Suprapubic skin (tissue), 4 donors: ENCODE results near the gene MVK. TPM values are rescaled to one million over a fixed set of nuclear protein-coding genes. Genes with fewer than 3 reads are reported as not detected.

Experiments used
- DNase-seq, 2 donors: peaks; one replicate each; pipeline ENCODE4 v3.0.0-alpha.2; 2019; ENCODE audit warnings: low spot score in 2 of 2
- H3K27ac ChIP-seq: fragments of 200-600 bp; sonication (generic); one replicate; pipeline ENCODE4 v1.5.1; 2019
- H3K27me3 ChIP-seq: fragments of 200-600 bp; sonication (generic); one replicate; pipeline ENCODE4 v1.5.1; 2019
- H3K36me3 ChIP-seq: fragments of 200-600 bp; sonication (generic); one replicate; pipeline ENCODE4 v1.5.1; 2019
- H3K4me1 ChIP-seq: fragments of 200-600 bp; sonication (generic); one replicate; pipeline ENCODE4 v1.5.1; 2019
- H3K4me3 ChIP-seq: fragments of 200-600 bp; sonication (generic); one replicate; pipeline ENCODE4 v1.5.1; 2019; ENCODE audit warnings: mild to moderate bottlenecking
- H3K9me3 ChIP-seq: fragments of 200-600 bp; sonication (generic); one replicate; pipeline ENCODE4 v1.5.1; 2019
- CTCF ChIP-seq, 2 donors: fragments of 200-600 bp in 1 of 2; fragments of 450-650 bp in 1 of 2; sonication (generic) in 1 of 2; IDR thresholded peaks; one replicate each; pipeline ENCODE4 v1.5.1; 2016 to 2019; ENCODE audit warnings: antibody characterized with exemption in 2 of 2, mild to moderate bottlenecking in 1 of 2, moderate library complexity in 1 of 2
- EP300 ChIP-seq: sonication (generic); formaldehyde crosslinking; IDR thresholded peaks from one replicate; pipeline ENCODE4 v1.6.1; 2017; ENCODE audit warnings: antibody characterized with exemption
- POLR2A ChIP-seq, 2 donors: fragments of 450-650 bp; IDR thresholded peaks; one replicate each; pipeline ENCODE4 v1.6.1; 2017; ENCODE audit warnings: antibody characterized with exemption in 2 of 2, mild to moderate bottlenecking in 2 of 2, moderate library complexity in 2 of 2
- POLR2AphosphoS5 ChIP-seq, 3 donors: sonication (generic); formaldehyde crosslinking; IDR thresholded peaks; one replicate each; pipeline ENCODE4 v1.6.1; 2017; ENCODE audit warnings: antibody characterized with exemption in 3 of 3
- WGBS: methylation state at CpG from one replicate; pipeline ENCODE4 v1.1.5; 2018; 5-methylcytosine and 5-hydroxymethylcytosine counted together
- total RNA-seq, 4 donors: library from RNA; depleted of rRNA; stranded (reverse); fragments of >200 nt; gene quantifications; one replicate each; pipeline ENCODE4 v1.1.0, GENCODE V29; 2016

The MVK gene
- total RNA-seq, 4 donors from 2014 or later: 30.1 to 62.1 (median 37.2) TPM

- Histone ChIP-seq H3K4me3 (no peak overlapping the region), H3K4me1 (no peaks in the 10 kb centered on the region), H3K9me3 (no peaks in the 10 kb centered on the region), H3K27ac (no peak overlapping the region), H3K27me3 (peaks cover 24% of the 10 kb centered on the region), H3K36me3 (no peaks in the 10 kb centered on the region)
- WGBS: 56% methylated on average over 5 of the region's 5 CpGs
- TF ChIP-seq EP300 (no peak), POLR2AphosphoS5 (IDR thresholded peaks at IDR 0.05) (no peak)
- no peak for DNase-seq
Measured at GRCh38 chr12:109631302-109631701, 57.7 kb downstream of the MVK start.

- peaks cover 24% of the 10 kb centered on the region for H3K27me3 ChIP-seq
- H3K9me3 ChIP-seq: no peaks in the 10 kb centered on the region
- WGBS: 91% methylated on average over 3 of the region's 3 CpGs
- H3K27ac ChIP-seq: no peak overlapping the region
- no peak for DNase-seq
- TF ChIP-seq POLR2A (IDR thresholded peaks at IDR 0.05) (no peak), CTCF (IDR thresholded peaks at IDR 0.05) (no peak), POLR2AphosphoS5 (IDR thresholded peaks at IDR 0.05) (no peak), EP300 (no peak)
- no peak overlapping the region for H3K4me3 ChIP-seq
- no peaks in the 10 kb centered on the region for H3K36me3 ChIP-seq
- H3K4me1 ChIP-seq: no peaks in the 10 kb centered on the region
Measured at GRCh38 chr12:109631751-109632150, 58.2 kb downstream of the MVK start.

- no peak for DNase-seq
- Histone ChIP-seq H3K4me3 (no peak overlapping the region), H3K36me3 (no peaks in the 10 kb centered on the region), H3K9me3 (no peaks in the 10 kb centered on the region), H3K4me1 (no peaks in the 10 kb centered on the region), H3K27ac (no peak overlapping the region), H3K27me3 (peaks cover 24% of the 10 kb centered on the region)
- 84% methylated on average over 6 of the region's 8 CpGs for WGBS
- no peak for TF ChIP-seq CTCF (IDR thresholded peaks at IDR 0.05)
- TF ChIP-seq EP300: no peak
Measured at GRCh38 chr12:109632342-109632741, 58.7 kb downstream of the MVK start.

- TF ChIP-seq POLR2A (IDR thresholded peaks at IDR 0.05) (no peak), EP300 (no peak), CTCF (IDR thresholded peaks at IDR 0.05) (no peak), POLR2AphosphoS5 (IDR thresholded peaks at IDR 0.05) (no peak)
- Histone ChIP-seq H3K9me3 (no peaks in the 10 kb centered on the region), H3K4me1 (no peaks in the 10 kb centered on the region), H3K36me3 (no peaks in the 10 kb centered on the region), H3K4me3 (no peak overlapping the region), H3K27me3 (peaks cover 28% of the 10 kb centered on the region), H3K27ac (no peak overlapping the region)
- 93% methylated on average over 3 of the region's 3 CpGs for WGBS
- no peak for DNase-seq
Measured at GRCh38 chr12:109635717-109636116, 62.1 kb downstream of the MVK start.

- 7% methylated on average over 6 of the region's 6 CpGs for WGBS
- Histone ChIP-seq H3K9me3 (no peaks in the 10 kb centered on the region), H3K4me3 (no peak overlapping the region), H3K36me3 (no peaks in the 10 kb centered on the region), H3K27ac (no peak overlapping the region), H3K4me1 (no peaks in the 10 kb centered on the region), H3K27me3 (peaks cover 16% of the 10 kb centered on the region)
- no peak for DNase-seq
- no peak for TF ChIP-seq CTCF (IDR thresholded peaks at IDR 0.05)
- TF ChIP-seq EP300: no peak
- TF ChIP-seq POLR2A (IDR thresholded peaks at IDR 0.05): no peak
- no peak for TF ChIP-seq POLR2AphosphoS5 (IDR thresholded peaks at IDR 0.05)
Measured at GRCh38 chr12:109637348-109637747, 63.8 kb downstream of the MVK start.

- Histone ChIP-seq H3K4me3 (no peak overlapping the region), H3K4me1 (no peaks in the 10 kb centered on the region), H3K9me3 (no peaks in the 10 kb centered on the region), H3K27me3 (peaks cover 13% of the 10 kb centered on the region), H3K27ac (no peak overlapping the region), H3K36me3 (no peaks in the 10 kb centered on the region)
- no peak for DNase-seq
- WGBS: 90% methylated on average over 3 of the region's 3 CpGs
- TF ChIP-seq EP300 (no peak), POLR2A (IDR thresholded peaks at IDR 0.05) (no peak), CTCF (IDR thresholded peaks at IDR 0.05) (no peak), POLR2AphosphoS5 (IDR thresholded peaks at IDR 0.05) (no peak)
Measured at GRCh38 chr12:109637996-109638395, 64.4 kb downstream of the MVK start.
